Measurements from ENCODE around the gene EMC10.
A peak's percentile ranks its signal among the peaks of the same experiment; 100 is the strongest.
"Not testable (repeated sequence)": the region's sequence is repeated elsewhere in the genome, so short reads cannot be mapped to it uniquely, and the experiment has no call there.

EMC10 gene

GRCh38 chr19:50516964-50517703 lies 40.8 kb downstream of the EMC10 start:
- DNase-seq, result no peak

GRCh38 chr19:50517704-50518075 lies 41.4 kb downstream of the EMC10 start:
- no peak for DNase-seq

- no peak for DNase-seq
Measured at GRCh38 chr19:50518091-50519005, 42.0 kb downstream of the EMC10 start.

GRCh38 chr19:50519006-50519575 lies 42.8 kb downstream of the EMC10 start:
- DNase-seq, result no peak

- no peak for DNase-seq
Measured at GRCh38 chr19:50520822-50521465, 44.6 kb downstream of the EMC10 start.

- no peak for DNase-seq
Measured at GRCh38 chr19:50522881-50523280, 46.6 kb downstream of the EMC10 start.

- DNase-seq, result not testable (repeated sequence)
Measured at GRCh38 chr19:50528052-50528451, 51.7 kb downstream of the EMC10 start.

GRCh38 chr19:50531171-50531612 lies 54.9 kb downstream of the EMC10 start:
- no peak for DNase-seq

- no peak for DNase-seq
Measured at GRCh38 chr19:50532952-50533351, 56.6 kb downstream of the EMC10 start.

- DNase-seq, result no peak
Measured at GRCh38 chr19:50534478-50534877, 58.2 kb downstream of the EMC10 start.

GRCh38 chr19:50535672-50536187 lies 59.4 kb downstream of the EMC10 start:
- no peak for DNase-seq

- DNase-seq, result no peak
Measured at GRCh38 chr19:50536662-50537305, 60.5 kb downstream of the EMC10 start.

- no peak for DNase-seq
Measured at GRCh38 chr19:50537306-50537685, 61.0 kb downstream of the EMC10 start.

GRCh38 chr19:50537769-50538230 lies 61.5 kb downstream of the EMC10 start:
- DNase-seq, result peak; percentile 55 to 87
